GM10847 (cell line): ENCODE measurements around the gene TPO.

Experiments
- POLR2A ChIP-seq: IDR thresholded peaks from 2 replicates; pipeline ENCODE4 v1.6.1; 2011; ENCODE audit not compliant: insufficient read length; ENCODE audit errors: extremely low read depth

TPO gene

DNA sequence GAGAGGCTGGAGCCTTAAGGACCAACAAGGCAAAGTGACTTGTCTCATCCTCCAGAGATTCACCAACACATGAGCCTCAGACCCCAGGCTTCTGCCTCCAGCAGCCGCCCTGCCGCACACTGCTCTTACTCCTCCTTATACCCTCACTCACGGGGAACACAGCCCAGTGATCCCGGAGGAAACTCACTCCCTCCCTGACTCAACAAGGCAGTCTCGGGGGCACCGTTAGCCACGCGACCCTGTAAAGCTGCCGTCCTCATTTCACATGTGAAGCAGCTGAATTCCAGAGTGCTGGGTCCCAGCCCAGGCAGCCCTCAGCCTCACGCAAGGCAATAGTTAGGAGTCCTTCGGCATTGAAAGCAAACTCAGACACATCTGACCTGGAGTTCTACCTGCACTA lies 129.7 kb downstream of the TPO start:
- TF ChIP-seq POLR2A: no peak

DNA sequence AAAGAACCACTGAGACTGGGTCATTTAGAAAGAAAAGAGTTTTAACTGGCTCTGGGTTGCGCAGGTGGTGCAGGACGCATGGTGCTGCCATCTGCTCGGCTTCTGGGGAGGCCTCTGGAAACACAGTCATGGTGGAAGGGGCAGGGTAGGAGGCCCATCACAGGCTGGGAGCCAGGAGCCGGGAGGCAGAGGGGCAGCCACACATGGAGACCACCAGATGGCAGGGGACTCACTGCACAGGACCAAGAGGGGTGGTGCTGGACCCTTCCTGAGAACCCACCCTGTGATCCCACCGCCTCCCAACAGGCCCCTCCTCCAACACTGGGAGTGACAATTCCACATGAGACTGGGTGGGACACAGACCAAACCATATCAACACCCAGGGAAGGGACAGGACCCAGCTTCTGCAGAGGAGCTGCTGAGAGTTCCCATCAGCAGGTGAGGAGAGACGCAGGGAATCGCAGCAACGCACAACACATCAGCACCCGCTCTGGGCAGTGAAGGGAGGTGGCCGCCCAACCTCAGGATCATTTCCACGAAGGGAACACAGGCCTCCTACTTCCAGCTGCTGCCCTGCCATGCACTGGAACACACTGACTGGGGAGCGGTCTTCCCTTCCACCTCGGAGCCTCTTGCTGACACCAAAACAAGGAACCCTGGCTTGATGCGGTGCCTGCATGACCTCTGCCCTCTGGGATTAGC lies 130.7 kb downstream of the TPO start:
- TF ChIP-seq POLR2A: no peak

GRCh38 chr2:1544478-1545069 lies 131.3 kb downstream of the TPO start:
- no peak for TF ChIP-seq POLR2A

- no peak for TF ChIP-seq POLR2A
Measured at GRCh38 chr2:1546023-1546591, 132.8 kb downstream of the TPO start.

DNA sequence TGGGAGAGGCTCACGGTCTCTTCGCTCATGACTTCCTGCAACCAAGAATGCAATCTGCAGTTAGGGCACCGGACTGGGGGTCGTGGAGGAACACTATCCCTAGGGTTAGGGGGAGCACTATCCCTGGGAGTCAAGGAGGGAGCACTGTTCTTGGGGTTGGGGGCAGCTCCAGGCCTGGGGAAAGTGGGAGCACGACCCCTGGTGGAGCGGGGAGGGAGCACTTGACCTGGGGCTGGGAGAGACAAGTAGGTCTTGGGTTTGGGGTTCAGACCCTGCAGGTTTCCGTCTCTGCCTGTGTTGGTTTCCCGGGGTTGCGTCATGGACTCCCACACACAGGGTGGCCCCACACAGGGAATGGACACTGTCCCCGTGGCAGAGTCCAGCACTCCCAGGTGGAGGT lies 133.6 kb downstream of the TPO start:
- TF ChIP-seq POLR2A: no peak

- no peak for TF ChIP-seq POLR2A
Measured at GRCh38 chr2:1548910-1549673, 135.8 kb downstream of the TPO start.

GRCh38 chr2:1550076-1550475 lies 136.8 kb downstream of the TPO start:
- TF ChIP-seq POLR2A: no peak

GRCh38 chr2:1550658-1551316 lies 137.5 kb downstream of the TPO start:
- TF ChIP-seq POLR2A: no peak

DNA sequence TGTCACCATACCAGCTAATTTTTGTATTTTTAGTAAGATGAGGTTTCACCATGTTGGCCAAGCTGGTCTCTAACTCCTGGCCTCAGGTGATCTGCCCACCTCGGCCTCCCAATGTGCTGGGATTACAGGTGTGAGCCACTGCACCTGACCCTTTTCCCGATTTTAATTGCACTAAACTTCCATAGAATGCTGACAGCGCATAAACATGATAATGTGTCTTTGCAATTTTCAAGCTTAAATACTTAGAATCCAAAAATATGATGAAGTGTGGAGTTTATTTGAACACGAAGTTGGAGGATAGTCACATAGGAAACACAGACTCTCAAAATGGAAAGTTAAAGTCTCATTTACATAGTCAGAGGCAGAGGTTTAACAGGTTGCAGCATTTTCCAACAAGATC lies 138.6 kb downstream of the TPO start:
- no peak for TF ChIP-seq POLR2A

GRCh38 chr2:1552611-1553010 lies 139.3 kb downstream of the TPO start:
- TF ChIP-seq POLR2A: no peak

DNA sequence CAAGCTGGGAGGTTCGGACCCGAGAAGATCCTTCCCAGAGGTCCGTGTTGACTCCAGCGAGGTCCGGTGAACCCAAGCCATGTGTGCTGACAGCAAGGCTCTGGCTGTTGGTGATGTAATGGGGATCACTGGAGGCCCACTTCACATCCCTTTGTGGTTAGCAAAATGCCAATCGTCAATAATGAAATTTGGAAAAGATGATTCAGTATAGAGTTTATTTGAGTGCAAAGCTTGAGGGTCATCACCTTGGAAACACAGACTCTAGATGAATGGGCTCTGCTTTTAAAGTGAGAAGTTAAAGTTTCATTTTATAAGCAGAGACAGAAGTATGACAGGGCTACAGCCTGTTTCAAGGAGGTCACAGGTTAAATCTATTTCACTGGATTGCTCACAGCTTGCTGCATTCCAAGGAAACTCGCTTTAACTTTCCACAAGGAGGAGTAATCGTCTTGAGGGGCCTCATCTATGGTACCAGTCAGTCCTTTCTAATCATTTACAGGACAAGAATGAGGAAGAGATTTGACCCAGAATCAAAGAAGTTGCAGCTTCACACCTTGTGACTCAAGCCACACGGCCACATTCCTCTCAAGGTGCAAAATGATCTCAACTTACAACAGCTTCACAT lies 140.5 kb downstream of the TPO start:
- TF ChIP-seq POLR2A: no peak

DNA sequence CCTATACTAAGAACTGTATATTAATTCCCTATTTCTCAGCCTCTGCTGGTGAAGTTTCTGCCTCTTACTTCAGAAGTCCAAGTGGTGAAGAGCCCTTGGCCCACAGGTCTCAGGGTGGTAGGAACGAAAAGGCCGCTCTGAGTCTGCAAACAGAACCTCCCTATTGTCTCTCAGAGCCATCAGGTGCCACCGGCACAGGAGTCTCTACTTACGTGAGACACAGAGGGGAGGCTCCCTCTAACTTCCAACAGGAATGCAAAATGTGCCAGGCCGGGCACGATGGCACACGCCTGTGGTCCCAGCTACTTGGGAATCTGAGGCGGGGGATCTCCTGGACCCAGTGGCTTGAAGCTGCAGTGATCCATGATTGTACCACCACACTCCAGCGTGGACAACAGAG lies 143.0 kb downstream of the TPO start:
- TF ChIP-seq POLR2A: no peak

- TF ChIP-seq POLR2A: no peak
Measured at GRCh38 chr2:1556776-1557466, 143.7 kb downstream of the TPO start.

DNA sequence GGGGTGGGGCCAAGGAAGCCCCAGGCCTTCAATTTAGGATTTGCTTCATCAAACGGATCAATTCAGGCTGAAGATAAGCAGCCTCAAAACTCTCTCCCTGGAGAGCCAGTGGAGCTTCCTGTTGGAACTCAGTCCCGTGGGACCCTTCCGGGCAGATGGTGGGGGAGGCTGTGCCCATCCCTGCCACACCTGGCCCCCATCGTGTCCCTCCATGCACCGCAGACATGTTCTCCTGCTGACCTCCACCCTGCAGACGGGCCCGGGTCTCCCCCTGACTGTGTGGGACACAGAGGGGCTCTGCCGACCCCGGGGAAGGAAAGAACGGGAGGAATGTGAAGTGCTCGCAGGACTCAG lies 144.2 kb downstream of the TPO start:
- TF ChIP-seq POLR2A: no peak

DNA sequence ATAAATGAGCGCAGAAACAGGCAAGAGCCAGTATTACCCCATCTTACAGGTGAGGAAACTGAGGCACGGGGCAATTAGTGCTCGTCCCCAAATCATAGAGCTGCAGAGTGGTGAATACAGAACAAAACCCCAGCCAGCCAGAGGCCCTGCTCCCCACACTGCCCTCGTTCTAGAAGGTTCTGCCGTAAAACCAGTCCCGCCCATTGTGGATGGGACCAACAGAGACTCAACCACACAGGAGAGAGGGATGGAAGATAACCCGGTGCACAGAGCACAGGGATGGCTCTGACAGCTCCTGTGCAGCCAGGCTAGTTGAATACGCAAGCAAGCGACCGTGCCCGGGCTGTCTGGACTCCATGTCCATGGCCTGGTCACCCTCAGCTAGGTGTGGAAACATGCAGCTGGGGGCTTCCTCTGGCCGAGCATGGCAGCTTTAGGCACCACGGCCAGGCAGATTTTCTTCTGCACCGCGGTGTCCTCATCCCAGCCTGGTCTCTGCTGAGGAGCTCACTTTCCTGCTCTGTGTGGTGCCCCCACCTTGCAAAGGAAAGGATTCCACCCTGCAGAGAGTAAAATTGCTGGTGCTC lies 146.4 kb downstream of the TPO start:
- no peak for TF ChIP-seq POLR2A

GRCh38 chr2:1561259-1561658 lies 148.0 kb downstream of the TPO start:
- TF ChIP-seq POLR2A: no peak
